Keratinocyte (primary cell): ENCODE results near the gene PLXND1. TPM values are rescaled to one million over a fixed set of nuclear protein-coding genes. Genes with fewer than 3 reads are reported as not detected.

Experiments used
- DNase-seq: peaks from one replicate; pipeline ENCODE4 v3.0.0-alpha.2; 2011; ENCODE audit warnings: low read depth, missing footprints, low spot score
- FAIRE-seq: peaks from 2 replicates; lab custom pipeline; 2011; peaks lifted over from hg19 to GRCh38; lab: Jason Lieb, UNC
- H2AFZ ChIP-seq: 2 replicates; pipeline ENCODE4 v1.6.0; 2012; ENCODE audit warnings: low read length, control low read depth, inconsistent platforms; ENCODE audit not compliant: control insufficient read depth
- H3K27ac ChIP-seq: 2 replicates; pipeline ENCODE4 v1.5.1; 2011; ENCODE audit warnings: low read length; ENCODE audit not compliant: control insufficient read depth, insufficient read depth
- H3K27me3 ChIP-seq: 3 replicates; pipeline ENCODE4 v1.6.0; 2011; ENCODE audit warnings: low read length; ENCODE audit not compliant: control insufficient read depth, insufficient read depth; ENCODE audit errors: extremely low read depth
- H3K36me3 ChIP-seq, 2 experiments: 2 replicates in 1 of 2; 3 replicates in 1 of 2; pipeline ENCODE4 v1.5.1; 2011; ENCODE audit warnings: low read length in 2 of 2, mild to moderate bottlenecking in 1 of 2; ENCODE audit not compliant: control insufficient read depth in 2 of 2, insufficient read depth in 2 of 2; ENCODE audit errors: extremely low read depth in 1 of 2
- H3K4me1 ChIP-seq: 3 replicates; pipeline ENCODE4 v1.5.1; 2011; ENCODE audit warnings: low read length; ENCODE audit not compliant: control insufficient read depth, insufficient read depth; ENCODE audit errors: extremely low read depth
- H3K4me2 ChIP-seq: 3 replicates; pipeline ENCODE4 v1.6.0; 2011; ENCODE audit warnings: low read depth, low read length; ENCODE audit not compliant: control insufficient read depth, insufficient read depth; ENCODE audit errors: extremely low read depth
- H3K4me3 ChIP-seq, 3 experiments: fragments of 200-600 bp in 1 of 3; sonication (generic) in 1 of 3; 2 replicates in 2 of 3; 3 replicates in 1 of 3; pipeline ENCODE4 v1.5.1; 2011 to 2016; ENCODE audit warnings: low read length in 3 of 3, mild to moderate bottlenecking in 3 of 3, control low read depth in 2 of 3, inconsistent platforms in 1 of 3, low read depth in 1 of 3, mixed read lengths in 1 of 3, mixed run types in 1 of 3, moderate library complexity in 1 of 3; ENCODE audit not compliant: control insufficient read depth in 2 of 3, insufficient read depth in 2 of 3; ENCODE audit errors: extremely low read depth in 1 of 3
- H3K79me2 ChIP-seq: 2 replicates; pipeline ENCODE4 v1.6.0; 2012; ENCODE audit warnings: low read length; ENCODE audit not compliant: control insufficient read depth, insufficient read depth
- H3K9ac ChIP-seq: 3 replicates; pipeline ENCODE4 v1.6.0; 2011; ENCODE audit warnings: low read length; ENCODE audit not compliant: control insufficient read depth, insufficient read depth; ENCODE audit errors: extremely low read depth
- H3K9me1 ChIP-seq: 3 replicates; pipeline ENCODE4 v1.6.0; 2011; ENCODE audit warnings: low read length; ENCODE audit not compliant: control insufficient read depth, insufficient read depth; ENCODE audit errors: extremely low read depth
- H3K9me3 ChIP-seq: 2 replicates; pipeline ENCODE4 v1.5.1; 2012; ENCODE audit warnings: low read depth, low read length; ENCODE audit not compliant: control insufficient read depth
- H4K20me1 ChIP-seq: 3 replicates; pipeline ENCODE4 v1.6.0; 2011; ENCODE audit warnings: low read length; ENCODE audit not compliant: control insufficient read depth, insufficient read depth; ENCODE audit errors: extremely low read depth
- EZH2 ChIP-seq: IDR thresholded peaks from one replicate; pipeline ENCODE4 v1.6.1; 2012; ENCODE audit warnings: inconsistent platforms, mild to moderate bottlenecking, low read length, moderate library complexity
- dilution Hi-C: fragments of 300-500 bp; cut with MboI; formaldehyde crosslinking; loops from one replicate; pipeline ENCODE4 v1.7.0; 2020; ENCODE audit warnings: low sequenced_read_pairs; ENCODE audit not compliant: extremely low pct_ligation_motif_present
- polyA plus RNA-seq, 5 experiments: library from polyadenylated mRNA; depleted of rRNA in 3 of 5; stranded (reverse) in 3 of 5; stranded (forward) in 1 of 5; unstranded in 1 of 5; fragments of >200 nt; gene quantifications; 1 replicate in 1 of 5; 2 replicates in 3 of 5; 3 replicates in 1 of 5; pipeline versions ENCODE4 v1.2.1 to v1.2.3, GENCODE V29; 2011 to 2012; ENCODE audit warnings: missing spikeins in 2 of 5, low read depth in 1 of 5, low replicate concordance in 1 of 5
- TF ChIP-seq, protein P1 (sequence below), 3 experiments: IDR thresholded peaks in 1 of 3; conservative IDR thresholded peaks in 1 of 3; optimal IDR thresholded peaks in 1 of 3; 2 replicates in 2 of 3; 3 replicates in 1 of 3; pipeline versions ENCODE3 to v1.5.1; 2011; ENCODE audit warnings: low read length in 3 of 3, mild to moderate bottlenecking in 3 of 3, moderate library complexity in 2 of 3, control low read depth in 1 of 3, inconsistent platforms in 1 of 3; ENCODE audit not compliant: insufficient read depth in 2 of 3; ENCODE audit errors: extremely low read depth in 1 of 3

The PLXND1 gene
- polyA plus RNA-seq, 1 donor (not counting 4 experiments of a cell fraction or from before 2014, with no cell fraction given) = 0.09 TPM

DNA sequence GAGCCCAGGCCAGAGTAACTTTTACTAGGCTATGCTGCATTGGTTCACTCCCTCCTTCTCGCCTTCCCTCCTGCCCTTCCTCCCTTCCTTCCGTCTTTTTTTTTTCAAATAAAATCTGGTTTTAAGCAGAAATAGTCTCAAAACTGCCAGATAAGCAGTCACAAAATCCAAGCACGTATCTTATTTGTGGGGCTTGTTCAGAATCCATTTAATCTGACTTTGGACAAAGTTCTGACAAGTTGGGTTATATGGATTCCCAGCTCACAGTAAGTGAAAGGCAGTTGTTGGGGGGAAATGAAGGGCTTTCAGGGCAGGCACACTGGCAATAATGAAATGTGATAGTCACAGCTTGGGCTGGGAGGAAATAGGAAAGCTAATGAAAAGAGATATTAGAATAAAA lies 32.0 kb upstream of the PLXND1 start:
- DNase-seq (no peak), FAIRE-seq (no peak)
- no peaks in the 10 kb centered on the region for H3K27me3 ChIP-seq
- H2AFZ ChIP-seq = no peak overlapping the region
- no peaks in the 10 kb centered on the region for H4K20me1 ChIP-seq
- no peak for TF ChIP-seq EZH2
- TF ChIP-seq, protein P1, sequence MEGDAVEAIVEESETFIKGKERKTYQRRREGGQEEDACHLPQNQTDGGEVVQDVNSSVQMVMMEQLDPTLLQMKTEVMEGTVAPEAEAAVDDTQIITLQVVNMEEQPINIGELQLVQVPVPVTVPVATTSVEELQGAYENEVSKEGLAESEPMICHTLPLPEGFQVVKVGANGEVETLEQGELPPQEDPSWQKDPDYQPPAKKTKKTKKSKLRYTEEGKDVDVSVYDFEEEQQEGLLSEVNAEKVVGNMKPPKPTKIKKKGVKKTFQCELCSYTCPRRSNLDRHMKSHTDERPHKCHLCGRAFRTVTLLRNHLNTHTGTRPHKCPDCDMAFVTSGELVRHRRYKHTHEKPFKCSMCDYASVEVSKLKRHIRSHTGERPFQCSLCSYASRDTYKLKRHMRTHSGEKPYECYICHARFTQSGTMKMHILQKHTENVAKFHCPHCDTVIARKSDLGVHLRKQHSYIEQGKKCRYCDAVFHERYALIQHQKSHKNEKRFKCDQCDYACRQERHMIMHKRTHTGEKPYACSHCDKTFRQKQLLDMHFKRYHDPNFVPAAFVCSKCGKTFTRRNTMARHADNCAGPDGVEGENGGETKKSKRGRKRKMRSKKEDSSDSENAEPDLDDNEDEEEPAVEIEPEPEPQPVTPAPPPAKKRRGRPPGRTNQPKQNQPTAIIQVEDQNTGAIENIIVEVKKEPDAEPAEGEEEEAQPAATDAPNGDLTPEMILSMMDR (optimal IDR thresholded peaks at IDR 0.05 in 1 of 3, IDR thresholded peaks at IDR 0.05 in 1 of 3, conservative IDR thresholded peaks at IDR 0.05 in 1 of 3; ENCODE audit: extremely low read depth in 1 of 3, insufficient read depth in 2 of 3, low read length in 3 of 3) = no peak
- no peaks in the 10 kb centered on the region for H3K9me3 ChIP-seq
- H3K4me1 ChIP-seq = no peaks in the 10 kb centered on the region
- H3K79me2 ChIP-seq = no peaks in the 10 kb centered on the region
- dilution Hi-C loops = no loop called here
- H3K36me3 ChIP-seq = no peaks in the 10 kb centered on the region
- H3K9ac ChIP-seq = no peak overlapping the region
- H3K27ac ChIP-seq = no peak overlapping the region
- H3K4me2 ChIP-seq = no peak overlapping the region
- H3K9me1 ChIP-seq = no peaks in the 10 kb centered on the region
- no peak overlapping the region for H3K4me3 ChIP-seq

DNA sequence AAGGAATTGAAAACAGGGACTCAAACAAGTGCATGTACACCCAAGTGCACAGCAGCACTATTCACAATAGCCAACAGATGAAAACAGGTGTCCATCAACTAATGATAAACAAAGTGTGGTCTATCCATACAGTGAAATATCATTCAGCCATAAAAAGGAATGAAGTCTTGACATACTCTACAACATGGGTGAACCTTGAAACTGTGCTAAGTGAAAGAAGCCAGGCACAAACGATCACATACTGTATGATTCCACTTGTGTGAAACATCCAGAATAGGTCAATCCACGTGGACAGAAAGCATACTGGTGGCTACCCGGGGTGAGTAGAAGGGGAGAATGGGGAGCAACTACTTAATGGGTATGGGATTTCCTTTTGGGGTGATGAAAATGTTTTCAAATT lies 29.6 kb upstream of the PLXND1 start:
- FAIRE-seq = no peak
- H3K4me3 ChIP-seq = no peak overlapping the region

More for the DNA sequence above, 29.6 kb upstream of the PLXND1 start:
- TF ChIP-seq, protein P1 (optimal IDR thresholded peaks at IDR 0.05 in 1 of 3, IDR thresholded peaks at IDR 0.05 in 1 of 3, conservative IDR thresholded peaks at IDR 0.05 in 1 of 3; ENCODE audit: extremely low read depth in 1 of 3, insufficient read depth in 2 of 3, low read length in 3 of 3) = no peak
- TF ChIP-seq EZH2 = no peak
- Histone ChIP-seq H2AFZ (no peak overlapping the region), H3K27me3 (no peaks in the 10 kb centered on the region), H3K4me2 (no peak overlapping the region), H3K36me3 (no peaks in the 10 kb centered on the region), H3K4me1 (no peaks in the 10 kb centered on the region), H4K20me1 (no peaks in the 10 kb centered on the region), H3K9me3 (no peaks in the 10 kb centered on the region), H3K9me1 (no peaks in the 10 kb centered on the region), H3K9ac (no peak overlapping the region), H3K27ac (no peak overlapping the region), H3K79me2 (no peaks in the 10 kb centered on the region)
- no peak for DNase-seq
- dilution Hi-C loops = no loop called here
